Right lung (tissue), 5 donors: ENCODE measurements around the gene THOC2. TPM values are rescaled to one million over a fixed set of nuclear protein-coding genes. Genes with fewer than 3 reads are reported as not detected.
A peak's percentile ranks its signal among the peaks of the same experiment; 100 is the strongest.
"Not testable (repeated sequence)": the region's sequence is repeated elsewhere in the genome, so short reads cannot be mapped to it uniquely, and the experiment has no call there.

Experiments used
- DNase-seq, 2 donors: peaks; one replicate each; pipeline ENCODE4 v3.0.0-alpha.2; 2013
- polyA plus RNA-seq, 5 donors: library from polyadenylated mRNA; unstranded; fragments of 120-200 nt; gene quantifications; one replicate each; pipeline versions ENCODE4 v1.2.1 to v1.2.3, GENCODE V29; 2013; ENCODE audit warnings: inconsistent platforms in 1 of 5, low replicate concordance in 1 of 5; ENCODE audit not compliant: insufficient read length in 5 of 5, insufficient read depth in 1 of 5

The THOC2 gene
- polyA plus RNA-seq, 5 donors: 95.3 to 166 (median 145) TPM

- no peak for DNase-seq
Measured at GRCh38 chrX:123675154-123675553, 57.7 kb downstream of the THOC2 start.

GRCh38 chrX:123673813-123674212 is 59.0 kb downstream of the THOC2 start:
- DNase-seq: no peak

GRCh38 chrX:123665197-123665596 is 67.7 kb downstream of the THOC2 start:
- no peak for DNase-seq

- not testable (repeated sequence) for DNase-seq
Measured at GRCh38 chrX:123664467-123665167, 68.2 kb downstream of the THOC2 start.

GRCh38 chrX:123663720-123664119 is 69.1 kb downstream of the THOC2 start:
- DNase-seq: not testable (repeated sequence)

GRCh38 chrX:123656507-123656906 is 76.3 kb downstream of the THOC2 start:
- DNase-seq: not testable (repeated sequence)

- DNase-seq: not testable (repeated sequence)
Measured at GRCh38 chrX:123648811-123649181, 84.1 kb downstream of the THOC2 start.

- peak; percentile 41 to 42 for DNase-seq
Measured at GRCh38 chrX:123648028-123648810, 84.6 kb downstream of the THOC2 start.

- DNase-seq: no peak
Measured at GRCh38 chrX:123647244-123647643, 85.6 kb downstream of the THOC2 start.

GRCh38 chrX:123629502-123629901 is 103.3 kb downstream of the THOC2 start:
- no peak for DNase-seq

GRCh38 chrX:123626962-123627361 is 105.9 kb downstream of the THOC2 start:
- DNase-seq: no peak

GRCh38 chrX:123625952-123626351 is 106.9 kb downstream of the THOC2 start:
- no peak for DNase-seq

GRCh38 chrX:123625477-123625876 is 107.4 kb downstream of the THOC2 start:
- no peak for DNase-seq

GRCh38 chrX:123617007-123617406 is 115.8 kb downstream of the THOC2 start:
- no peak for DNase-seq

GRCh38 chrX:123610915-123611314 is 121.9 kb downstream of the THOC2 start:
- DNase-seq: no peak

GRCh38 chrX:123607806-123608205 is 125.0 kb downstream of the THOC2 start:
- no peak for DNase-seq

GRCh38 chrX:123607270-123607669 is 125.6 kb downstream of the THOC2 start:
- DNase-seq: no peak

- no peak for DNase-seq
Measured at GRCh38 chrX:123603491-123603890, 129.4 kb downstream of the THOC2 start.

- no peak for DNase-seq
Measured at GRCh38 chrX:123601437-123601836, 131.4 kb downstream of the THOC2 start.

- DNase-seq: no peak
Measured at GRCh38 chrX:123600181-123600580, 132.7 kb downstream of the THOC2 start.

GRCh38 chrX:123590842-123591486 is 141.9 kb downstream of the THOC2 start:
- no peak for DNase-seq

GRCh38 chrX:123588723-123589122 is 144.1 kb downstream of the THOC2 start:
- DNase-seq: no peak

- DNase-seq: no peak
Measured at GRCh38 chrX:123581586-123581985, 151.3 kb downstream of the THOC2 start.
